NCI-H1092 (cell line): Measurements from ENCODE around the gene ENTPD8.

Experiments
- DNase-seq: peaks from one replicate; lab custom pipeline; 2025; lab: John Stamatoyannopoulos, UW

Gene ENTPD8

DNA sequence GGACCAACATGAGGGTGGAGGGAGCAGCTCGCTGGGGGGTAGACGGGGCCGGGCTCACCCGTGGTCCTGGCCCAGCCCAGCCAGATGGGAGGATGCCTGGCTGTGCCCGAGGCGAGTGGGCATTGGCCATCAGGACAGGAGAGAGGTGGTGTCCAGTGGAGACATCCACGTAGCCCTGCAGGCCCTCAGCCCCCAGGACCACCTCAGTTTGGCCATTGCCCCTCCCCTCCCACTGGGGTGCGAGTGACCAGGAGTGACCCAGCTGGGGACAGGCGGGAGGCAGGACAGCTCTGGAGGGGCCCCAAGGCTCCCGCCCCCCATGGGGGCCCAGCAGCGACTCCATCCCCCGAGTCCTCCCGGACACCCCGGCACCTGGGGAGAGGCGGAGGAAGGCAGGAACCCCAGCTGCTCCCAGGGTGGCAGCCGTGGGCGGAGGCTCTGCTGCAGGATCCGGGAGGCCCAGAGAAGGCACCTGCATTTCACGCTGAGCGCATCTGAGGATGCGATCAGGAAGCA, 9.7 kb downstream of the ENTPD8 start:
- DNase-seq = no peak

DNA sequence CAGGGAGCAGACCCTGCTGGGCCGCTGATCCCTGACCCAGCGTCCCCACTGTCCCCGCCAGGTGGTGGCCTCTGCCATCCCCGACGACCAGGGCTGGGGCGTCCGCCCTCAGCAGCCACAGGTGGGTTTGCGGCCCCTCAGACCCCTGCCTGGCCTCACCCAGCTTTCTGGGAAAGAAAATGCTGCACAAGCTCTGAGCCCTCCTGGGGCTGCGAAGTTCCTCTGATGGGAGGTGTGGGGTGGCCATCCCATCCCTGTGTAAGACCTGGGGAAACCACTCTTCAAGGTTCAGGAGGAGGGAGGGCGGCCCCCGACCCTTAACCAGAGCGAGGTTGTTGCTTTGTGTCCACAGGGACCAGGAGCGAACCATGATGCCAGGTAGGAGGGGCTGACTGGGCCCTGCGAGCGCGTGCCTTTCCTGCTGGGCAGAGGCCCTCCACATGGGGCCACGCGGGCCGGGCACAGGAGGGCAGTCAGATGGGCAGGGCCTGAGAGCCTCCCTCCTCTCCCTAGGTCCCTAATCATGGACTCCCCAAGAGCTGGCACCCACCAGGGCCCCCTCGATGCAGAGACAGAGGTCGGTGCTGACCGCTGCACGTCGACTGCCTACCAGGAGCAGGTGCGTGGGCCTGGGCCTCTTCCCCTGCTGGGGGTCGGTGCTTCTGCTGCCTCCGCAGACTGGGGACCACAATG, 10.3 kb downstream of the ENTPD8 start:
- no peak for DNase-seq

DNA sequence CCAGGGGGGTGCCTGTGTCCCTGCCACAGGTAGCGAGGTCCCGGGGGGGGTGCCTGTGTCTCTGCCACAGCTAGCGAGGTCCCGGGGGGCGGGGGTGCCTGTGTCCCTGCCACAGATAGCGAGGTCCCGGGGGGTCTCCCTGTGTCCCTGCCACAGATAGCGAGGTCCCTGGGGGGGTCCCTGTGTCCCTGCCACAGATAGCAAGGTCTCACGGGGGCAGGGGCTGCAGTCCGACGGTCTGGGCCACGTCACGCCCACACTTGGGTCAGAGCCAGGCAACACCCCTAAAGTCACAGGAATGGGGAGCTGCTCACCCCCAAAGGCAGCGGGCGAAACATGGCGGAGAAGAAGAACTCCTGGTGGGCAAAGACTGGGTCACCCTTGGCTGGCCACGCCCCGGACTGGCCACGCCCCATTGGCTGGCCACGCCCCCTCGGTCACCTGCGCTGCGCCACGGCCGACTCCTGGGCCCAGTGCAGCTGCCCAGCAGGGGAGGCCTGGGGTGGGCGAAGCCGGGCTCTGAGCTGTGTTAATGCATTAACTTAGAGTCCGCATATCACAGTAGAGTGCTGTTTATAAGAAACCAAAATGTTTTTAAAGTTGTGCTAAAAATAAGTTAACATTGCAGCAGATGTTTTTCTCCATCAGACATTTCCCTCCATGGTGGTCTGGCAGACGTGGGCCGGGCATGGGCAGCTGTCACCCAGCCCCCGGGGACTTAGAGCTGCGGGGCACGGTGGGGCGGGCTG, 11.0 kb downstream of the ENTPD8 start:
- DNase-seq = no peak

DNA sequence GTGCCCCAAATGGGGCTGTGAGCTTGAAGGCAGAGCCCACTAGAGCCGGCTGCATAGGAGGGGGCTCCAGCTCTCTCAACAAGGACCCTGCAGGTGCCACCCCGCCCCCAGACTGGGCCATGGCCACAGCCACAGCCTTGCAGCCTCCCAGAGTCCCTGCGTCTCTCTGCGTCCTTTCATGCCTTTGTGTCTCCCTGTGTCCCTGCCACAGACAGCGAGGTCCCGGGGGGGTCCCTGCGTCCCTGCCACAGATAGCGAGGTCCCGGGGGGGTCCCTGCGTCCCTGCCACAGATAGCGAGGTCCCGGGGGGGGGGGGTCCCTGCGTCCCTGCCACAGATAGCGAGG, 11.6 kb downstream of the ENTPD8 start:
- DNase-seq = no peak

DNA sequence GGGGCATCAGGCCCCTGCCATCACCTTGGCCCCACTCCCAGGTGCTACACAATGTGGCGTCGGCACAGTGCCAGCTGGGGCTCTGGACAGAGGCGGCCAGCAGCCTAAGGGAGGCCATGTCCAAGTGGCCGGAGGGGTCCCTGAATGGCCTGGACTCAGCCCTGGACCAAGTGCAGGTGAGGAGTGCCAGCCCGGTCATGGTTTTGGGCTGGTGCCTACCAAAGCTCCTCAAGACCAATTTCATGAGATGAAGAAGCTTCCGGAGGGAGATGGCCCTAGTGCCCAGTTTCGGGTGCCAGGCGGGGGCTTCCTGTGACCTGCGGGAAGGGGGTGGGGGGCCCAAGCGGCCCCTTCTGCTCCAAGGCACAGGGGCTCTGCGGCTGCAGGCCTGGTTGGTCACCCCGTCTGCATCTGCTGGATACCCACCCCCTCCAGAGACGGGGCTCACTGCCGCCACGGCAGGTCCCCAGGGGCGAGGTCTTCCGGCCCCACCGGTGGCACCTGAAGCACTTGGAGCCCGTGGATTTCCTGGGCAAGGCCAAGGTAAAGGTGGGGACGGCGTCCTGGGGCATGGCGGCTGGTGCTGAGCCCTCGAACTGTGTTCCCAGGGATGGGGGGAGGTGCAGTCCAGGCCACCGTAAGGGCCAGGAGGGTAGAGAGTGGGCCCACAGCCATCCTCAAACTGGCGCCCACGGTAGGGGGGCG, 12.2 kb downstream of the ENTPD8 start:
- no peak for DNase-seq

DNA sequence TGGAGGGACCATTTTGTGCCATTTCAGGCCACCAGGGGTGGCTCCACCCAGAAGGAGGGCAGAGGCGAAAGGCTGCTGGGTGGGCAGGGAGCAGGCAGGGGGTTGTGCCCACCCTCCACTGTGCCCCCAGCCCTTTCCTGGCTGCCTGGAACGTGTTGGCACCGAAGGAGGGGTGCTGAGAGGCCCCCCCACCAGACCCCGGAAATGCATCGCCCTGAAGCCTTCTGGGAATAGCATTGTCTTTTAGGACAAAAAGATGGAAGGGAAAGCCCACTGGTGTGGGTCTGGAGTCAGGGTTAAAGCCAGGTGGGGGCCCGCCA, 12.9 kb downstream of the ENTPD8 start:
- DNase-seq = no peak

DNA sequence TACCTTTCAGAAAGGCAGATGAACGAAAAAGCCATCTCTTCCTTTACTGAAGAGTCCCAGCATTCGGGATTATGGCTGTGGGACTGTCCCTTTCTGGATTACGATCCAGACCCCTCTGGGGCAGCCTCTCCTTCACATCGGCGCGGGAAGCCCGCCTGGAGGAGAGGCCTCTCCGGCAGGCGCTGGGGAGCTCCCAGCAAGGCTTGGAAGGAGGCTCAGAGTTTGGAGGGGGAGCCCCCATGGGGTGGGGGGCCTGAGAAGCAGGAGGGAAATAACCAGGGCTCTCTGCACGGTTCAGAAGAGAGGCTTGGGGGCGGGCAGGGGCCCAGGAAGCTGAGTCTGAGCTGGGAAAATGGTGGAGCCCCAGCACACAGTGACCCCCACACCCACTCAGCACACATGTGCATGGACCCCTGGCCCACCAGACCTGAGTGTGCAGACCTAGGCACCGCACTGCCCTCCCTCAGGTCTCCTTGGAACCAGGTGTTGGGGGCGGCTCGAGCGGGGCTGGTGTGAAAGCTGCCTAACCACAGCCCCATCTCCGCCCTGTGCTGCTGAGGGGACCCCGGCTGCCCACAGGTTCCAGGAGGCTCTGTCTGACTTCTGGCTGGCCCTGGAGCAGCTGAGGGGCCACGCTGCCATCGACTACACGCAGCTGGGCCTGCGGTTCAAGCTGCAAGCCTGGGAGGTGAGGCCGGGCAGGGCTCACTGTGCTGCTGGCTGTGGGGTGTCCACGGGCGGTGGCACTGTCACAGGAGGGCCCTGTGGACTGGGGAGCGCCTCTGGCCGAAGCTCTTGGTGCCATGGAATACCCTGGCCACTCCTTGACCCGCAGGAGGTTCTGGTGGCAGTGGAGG, 13.5 kb downstream of the ENTPD8 start:
- no peak for DNase-seq

DNA sequence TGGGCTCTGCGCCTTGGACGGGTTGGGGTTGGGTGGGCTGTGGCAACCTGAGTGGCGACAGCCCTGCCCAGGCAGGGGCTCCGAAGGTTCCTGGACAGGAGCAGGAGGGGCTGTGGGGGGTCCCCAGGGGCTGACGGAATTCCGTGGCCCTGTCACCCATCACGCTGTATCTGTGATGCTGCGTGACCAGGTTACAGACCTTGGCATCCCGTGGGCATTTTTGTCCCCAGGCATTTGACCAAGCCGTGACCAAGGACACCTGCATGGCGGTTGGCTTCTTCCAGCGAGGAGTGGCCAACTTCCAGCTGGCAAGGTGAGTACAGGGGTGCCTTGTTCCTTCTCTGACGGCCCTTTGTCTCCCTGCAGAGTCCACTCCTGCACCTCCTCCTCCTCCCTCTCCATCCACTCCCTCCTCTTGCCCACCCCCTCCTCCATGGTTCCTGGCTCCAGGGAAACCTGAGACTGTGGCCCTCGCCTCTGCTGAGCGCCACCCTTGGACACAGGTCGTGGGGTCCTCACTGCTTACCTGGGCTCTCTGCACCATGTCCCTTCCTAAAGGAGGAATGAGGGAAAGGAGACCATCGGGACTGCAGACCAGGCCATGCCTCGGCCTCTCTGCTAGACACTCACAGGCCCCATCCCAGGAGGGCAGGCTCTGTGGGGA, 15.0 kb downstream of the ENTPD8 start:
- DNase-seq = no peak

DNA sequence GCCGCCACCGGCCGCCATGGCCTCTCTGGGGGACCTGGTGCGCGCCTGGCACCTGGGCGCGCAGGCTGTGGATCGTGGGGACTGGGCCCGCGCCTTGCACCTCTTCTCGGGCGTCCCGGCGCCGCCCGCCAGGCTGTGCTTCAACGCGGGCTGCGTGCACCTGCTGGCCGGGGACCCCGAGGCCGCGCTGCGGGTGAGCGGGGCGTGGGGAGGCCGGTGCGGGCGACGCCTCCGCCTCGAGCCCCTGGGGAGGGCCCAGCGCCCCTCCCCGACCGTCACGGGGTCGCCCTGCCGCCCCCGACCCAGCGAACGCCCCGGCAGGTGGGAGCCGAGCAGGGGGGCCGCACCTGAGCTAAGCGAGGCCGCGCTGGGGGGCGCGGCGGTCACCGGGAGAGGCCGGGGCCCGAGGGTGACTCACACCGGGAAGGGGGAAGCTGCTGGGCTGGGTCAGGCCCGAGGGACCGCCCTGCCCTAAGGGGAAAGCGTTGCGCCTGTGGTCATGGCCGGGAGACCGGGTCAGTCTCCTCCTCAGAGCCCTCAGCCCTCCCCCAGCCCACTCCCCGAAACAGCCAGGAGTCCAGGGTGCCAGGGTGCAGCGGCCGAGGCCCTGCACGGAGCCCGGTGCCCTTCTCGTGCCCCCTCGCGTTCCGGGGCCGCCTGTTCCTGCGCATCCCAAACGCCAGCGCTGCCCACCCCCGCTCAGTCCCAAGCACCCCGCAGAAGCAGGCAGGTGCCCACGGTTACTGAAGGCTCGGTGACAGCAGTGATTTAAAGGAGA, 17.5 kb downstream of the ENTPD8 start:
- no peak for DNase-seq

DNA sequence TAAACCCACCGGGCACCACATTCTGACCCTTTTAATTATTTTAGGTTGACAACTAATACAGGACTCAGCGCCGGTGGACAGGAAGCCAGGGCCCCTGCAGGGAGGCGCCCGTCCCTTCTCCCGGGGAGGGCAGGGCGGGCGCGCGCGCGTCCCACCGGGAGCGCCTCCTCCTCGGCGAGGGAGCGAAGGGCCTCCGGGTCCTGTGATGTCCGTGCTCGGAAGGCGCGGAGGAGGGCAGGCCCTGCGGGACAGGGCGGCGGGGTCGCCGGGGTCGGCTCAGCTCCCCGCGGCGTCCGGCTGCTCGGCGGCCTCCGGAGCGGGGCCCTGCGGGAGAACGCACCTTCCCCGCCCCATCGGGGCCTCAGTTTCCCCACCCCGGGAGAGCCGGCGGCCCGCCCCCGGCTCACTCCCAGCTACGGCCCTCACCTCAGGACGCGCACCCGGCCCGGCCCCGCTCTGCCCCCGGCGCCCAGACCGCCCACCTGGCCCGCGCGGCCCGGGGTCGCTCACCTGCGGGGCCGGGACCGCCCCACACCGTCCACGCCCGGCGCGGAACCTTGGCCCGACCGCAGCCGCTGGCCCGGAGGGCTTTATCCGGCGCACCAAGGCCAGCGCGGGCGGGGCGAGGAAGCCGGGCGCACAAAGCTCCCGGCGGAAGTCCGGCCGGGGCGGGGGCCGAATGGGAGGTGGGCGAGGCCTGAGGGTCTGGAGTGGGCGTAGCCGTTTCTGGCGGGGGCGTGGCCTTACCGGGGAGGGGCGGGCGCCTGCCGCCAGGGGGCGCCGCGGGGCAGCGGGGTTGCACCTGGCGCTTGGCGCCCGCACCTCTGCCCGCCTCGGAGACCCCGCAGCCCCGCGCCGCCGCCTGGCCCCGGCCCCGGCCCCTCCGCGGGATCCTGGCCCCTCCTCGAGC, 18.3 kb downstream of the ENTPD8 start, which contains the start of the genes EXD3 and NOXA1:
TSS of gene EXD3 (minus strand) at position 559 of the 910 bp plus-strand sequence. CDS start 27,805 bp downstream, outside the sequence.
TSS of gene NOXA1 (plus strand) at position 790 of the 910 bp plus-strand sequence. CDS start 137 bp downstream, outside the sequence.
- peak; percentile 92 for DNase-seq

DNA sequence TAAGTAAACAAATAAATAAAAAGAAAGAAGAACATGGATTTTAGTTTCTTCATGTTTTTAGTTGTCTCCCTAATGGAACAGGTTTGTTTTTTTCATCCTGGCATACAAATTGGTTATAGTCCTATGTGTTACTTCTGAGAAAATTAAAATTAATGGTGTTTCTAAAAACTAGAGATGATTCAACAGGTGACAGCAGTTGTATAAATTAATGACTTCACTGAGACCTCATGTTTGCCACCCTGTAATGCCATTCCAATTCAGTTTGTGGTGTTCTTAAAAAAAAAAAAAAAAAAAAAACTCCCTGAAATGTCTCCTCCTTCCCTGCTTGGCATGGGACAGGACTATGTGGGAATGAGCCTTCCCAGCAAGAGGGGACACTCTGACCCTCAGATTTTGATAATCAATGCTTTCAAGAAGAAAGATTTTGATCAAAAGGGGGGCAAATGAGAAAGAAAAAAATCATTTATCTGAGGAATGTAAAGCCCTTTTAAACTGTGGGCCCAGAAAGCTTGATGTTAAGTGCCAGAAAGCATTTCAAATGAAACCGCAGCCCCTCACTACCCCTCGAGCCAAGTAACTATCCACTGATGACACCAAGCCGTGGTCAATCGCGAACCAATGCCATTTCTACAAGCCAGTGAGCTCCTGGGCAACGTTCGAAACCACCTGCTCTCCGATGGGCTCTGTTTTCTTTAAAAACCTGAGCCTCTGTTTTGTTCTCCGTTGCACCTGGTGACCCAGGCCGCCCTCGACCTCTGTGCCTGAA, 19.1 kb downstream of the ENTPD8 start:
- no peak for DNase-seq

DNA sequence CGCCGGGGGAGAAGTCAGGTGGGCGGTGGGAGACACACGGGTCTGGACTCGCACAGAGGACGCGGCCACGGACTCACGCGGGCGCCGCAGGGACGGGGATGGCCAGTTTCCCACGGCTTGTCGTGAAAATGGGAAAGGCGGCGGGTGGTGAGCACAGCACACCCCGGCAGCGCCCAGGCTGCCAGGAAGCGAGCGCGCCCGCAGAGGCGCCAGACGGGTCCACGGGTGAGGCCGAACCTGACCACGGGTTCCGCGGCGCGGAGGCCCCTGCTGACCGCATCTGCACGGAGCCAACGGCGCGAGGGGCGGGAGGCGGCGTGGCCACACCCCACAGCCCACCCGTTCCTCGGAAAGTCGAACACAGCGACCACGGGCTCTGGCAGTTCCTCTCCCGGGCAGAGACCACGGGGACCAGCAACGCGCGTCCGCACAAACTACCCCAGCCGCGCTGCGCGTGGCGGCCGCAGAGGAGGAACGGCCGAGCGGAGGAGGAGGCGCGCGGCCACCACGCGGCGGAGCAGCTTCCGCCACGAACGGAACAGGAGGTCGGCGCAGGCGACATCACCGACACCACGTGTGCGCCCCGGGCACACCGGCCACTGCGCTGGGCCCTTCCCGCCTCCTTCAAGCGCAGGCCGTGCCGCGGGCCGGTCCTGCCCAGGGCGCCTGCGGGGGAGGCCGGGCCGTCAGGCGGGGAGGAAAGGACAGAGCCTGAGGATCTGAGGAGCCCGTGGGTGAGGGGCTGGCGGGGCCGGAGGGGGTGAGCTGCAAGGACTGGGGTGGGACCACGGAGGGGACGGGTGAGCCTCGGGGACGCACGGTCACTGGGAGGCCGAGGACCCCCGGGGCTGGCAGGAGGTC, 23.8 kb downstream of the ENTPD8 start:
- DNase-seq = no peak

DNA sequence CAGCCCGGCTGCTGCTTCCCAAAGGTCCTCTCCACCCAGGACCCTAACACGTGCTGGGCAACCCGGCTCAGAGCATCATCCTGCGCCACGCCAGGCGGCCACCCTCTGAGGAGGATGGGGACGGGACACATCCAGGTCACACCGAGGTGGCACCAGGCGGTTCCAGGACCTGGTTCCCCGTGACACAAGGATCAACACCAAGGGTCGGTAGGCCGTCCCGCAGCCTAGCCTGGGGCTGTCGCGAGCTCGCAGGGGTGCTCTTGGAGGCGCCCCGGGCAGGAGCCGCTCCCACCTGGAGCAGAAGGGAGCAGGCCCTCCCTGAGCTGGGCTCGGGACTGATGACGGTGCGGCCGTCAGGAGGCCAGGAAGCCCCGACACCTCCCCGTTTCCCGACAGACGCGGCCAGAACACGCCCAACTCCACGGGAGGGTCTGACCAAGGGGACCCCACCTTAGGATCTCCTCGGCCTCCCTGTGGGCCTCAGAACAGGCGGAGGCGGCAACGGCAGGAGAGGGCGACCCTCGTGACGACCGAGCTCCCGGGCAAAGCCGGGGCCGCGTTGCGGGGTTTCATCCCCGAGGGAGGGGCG, 24.5 kb downstream of the ENTPD8 start:
- DNase-seq = no peak

DNA sequence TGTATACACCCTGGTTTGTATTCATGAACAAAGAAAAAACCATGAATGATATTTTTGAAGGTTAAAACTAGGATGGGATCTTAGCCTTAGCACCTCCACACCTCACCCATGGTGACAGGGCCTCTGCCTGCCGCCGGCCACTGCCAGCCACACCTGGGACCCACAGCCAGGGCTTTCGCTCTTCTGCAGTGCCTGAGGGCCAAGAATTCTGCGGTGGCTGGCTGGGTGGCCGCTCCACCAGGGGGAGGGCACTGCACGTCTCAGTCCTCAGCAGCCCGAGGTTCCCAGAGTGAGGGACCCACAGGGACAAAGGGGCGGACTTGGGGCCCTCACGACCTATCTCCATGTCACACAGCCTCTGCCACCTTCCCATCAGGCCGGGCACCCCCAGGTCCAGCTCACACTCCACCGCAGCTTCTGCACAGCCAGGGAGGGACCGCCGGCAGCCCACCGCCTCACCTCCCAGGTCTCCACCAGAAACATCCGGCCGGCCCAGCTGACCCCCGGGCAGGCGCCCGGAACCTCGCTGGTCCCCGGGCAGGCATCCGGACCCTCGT, 25.1 kb downstream of the ENTPD8 start:
- no peak for DNase-seq

DNA sequence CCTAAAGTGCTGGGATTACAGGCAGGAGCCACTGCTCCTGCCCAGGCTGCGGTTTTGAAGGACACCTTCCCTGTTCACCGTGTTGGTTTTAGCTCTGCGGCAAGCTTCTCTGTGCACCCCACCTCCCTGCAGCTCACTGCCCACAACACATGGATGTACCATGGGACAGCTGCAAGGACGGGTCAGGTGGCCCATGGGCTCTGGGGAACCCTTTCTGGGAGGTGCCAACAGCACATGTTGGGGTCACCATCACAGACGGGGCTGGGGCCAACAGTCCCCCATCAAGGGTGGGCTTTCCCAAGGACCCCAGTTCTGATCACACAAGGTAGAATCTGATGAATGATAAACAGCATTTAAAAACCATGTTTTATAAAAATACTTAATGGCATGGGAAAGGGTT, 25.7 kb downstream of the ENTPD8 start:
- DNase-seq = no peak

DNA sequence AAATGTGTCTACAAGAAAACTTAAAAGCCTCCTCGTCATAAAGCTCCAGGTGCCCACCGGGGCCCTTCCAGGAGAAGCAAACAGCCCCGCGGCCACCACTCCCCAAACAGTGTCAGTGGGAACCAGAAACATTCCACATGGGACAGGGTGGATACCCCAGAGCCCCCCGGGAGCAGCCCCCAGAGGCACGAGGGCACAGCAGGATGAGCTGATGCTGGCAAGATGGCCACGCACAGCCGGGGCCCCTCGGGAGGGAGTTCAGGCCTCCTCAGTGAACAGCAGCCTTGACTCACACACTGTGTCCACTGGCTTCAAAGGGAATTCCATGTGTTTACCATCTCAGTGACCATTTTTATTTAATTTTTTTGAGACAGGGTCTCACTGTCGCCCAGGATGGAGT, 28.7 kb downstream of the ENTPD8 start:
- DNase-seq = no peak
